ENCODE measurements around the gene ETS1. TPM values are rescaled to one million over a fixed set of nuclear protein-coding genes. Genes with fewer than 3 reads are reported as not detected.

ETS1 gene
- polyA plus RNA-seq, 1 donor from 2014 or later, result 0.42 TPM

DNA sequence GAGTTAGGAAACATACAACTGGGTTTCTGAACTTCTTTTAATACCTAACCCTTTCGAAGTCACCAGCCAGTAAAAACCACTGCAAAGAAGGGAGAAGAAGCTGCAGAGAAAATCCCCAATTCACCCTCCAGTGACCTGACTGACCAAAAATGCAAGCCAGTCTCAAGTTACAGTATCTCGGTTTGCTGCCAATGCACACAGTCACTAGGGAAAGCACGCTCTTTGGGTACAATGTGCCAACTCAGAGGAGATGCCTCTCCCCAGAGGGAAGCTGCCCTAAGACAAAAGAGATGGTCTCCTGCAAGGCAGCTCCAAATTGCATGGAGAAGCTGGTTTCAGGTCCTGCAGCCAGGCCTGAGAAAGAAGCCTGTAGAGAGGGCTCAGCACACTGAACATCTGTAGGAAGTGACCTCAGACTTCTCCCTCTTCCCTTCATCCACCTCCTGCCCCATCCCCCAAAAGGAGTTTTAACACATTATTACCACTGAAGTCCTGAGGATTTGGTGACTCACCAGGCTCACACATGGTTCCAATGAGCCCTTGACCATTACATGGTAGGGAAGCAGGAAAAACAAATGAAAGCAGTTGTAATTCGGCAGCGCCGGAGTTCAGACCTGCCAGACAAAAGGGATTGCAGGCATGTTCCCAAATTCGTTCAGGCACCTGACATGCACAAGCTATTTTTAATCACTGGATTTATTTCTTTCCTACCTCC is 90.1 kb downstream of the ETS1 start:
- no peak overlapping the region for H3K27ac ChIP-seq (ENCODE audit: low read length)
- H3K9me2 ChIP-seq (ENCODE audit: insufficient read depth, low read length), result no peaks in the 10 kb centered on the region
- no peaks in the 10 kb centered on the region for H3F3A ChIP-seq (ENCODE audit: insufficient read depth, low read length, poor library complexity, severe bottlenecking)
- TF ChIP-seq TAF1 (IDR thresholded peaks at IDR 0.05; ENCODE audit: low read depth), result no peak
- no peak for TF ChIP-seq RAD21 (conservative IDR thresholded peaks at IDR 0.05)
- no peak for TF ChIP-seq MXI1 (conservative IDR thresholded peaks at IDR 0.05; ENCODE audit: poor library complexity, severe bottlenecking)
- TF ChIP-seq REST (IDR thresholded peaks at IDR 0.05; ENCODE audit: borderline replicate concordance), result no peak
- H3K27me3 ChIP-seq (ENCODE audit: insufficient read depth, low read depth, low read length), result no peaks in the 10 kb centered on the region
- H4K20me1 ChIP-seq (ENCODE audit: insufficient read depth), result no peaks in the 10 kb centered on the region
- H3K79me2 ChIP-seq (replicated peaks; ENCODE audit: insufficient read depth, low read length), result no peaks in the 10 kb centered on the region
- H3K36me3 ChIP-seq (ENCODE audit: insufficient read depth, low read length), result no peaks in the 10 kb centered on the region
- H3K4me2 ChIP-seq (ENCODE audit: low read length), result no peak overlapping the region
- no peak overlapping the region for H3K9ac ChIP-seq (ENCODE audit: low read length)
- H2AFZ ChIP-seq (ENCODE audit: low read depth, low read length), result no peak overlapping the region
- no peak overlapping the region for H3K4me3 ChIP-seq (ENCODE audit: low read length)
- no peaks in the 10 kb centered on the region for H3K9me3 ChIP-seq (ENCODE audit: low read length)

DNA sequence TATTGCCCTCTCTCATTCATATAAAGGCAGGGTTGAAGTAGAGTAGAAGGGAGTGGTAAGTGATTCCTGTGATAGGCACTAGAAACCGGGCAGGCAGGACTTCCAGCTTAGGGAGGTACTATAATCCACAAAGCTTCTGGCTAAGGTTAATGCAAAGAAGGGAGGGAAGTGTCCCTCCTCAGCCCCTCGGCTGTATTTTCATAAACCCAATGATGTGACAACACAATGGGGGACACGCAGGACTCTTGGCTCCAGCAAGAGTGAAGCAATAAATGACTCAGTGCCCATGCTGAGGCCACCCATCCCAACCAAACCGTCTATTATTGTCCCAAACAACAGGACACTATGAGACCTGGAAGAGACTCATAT is 90.7 kb downstream of the ETS1 start:
- Histone ChIP-seq H3F3A (ENCODE audit: insufficient read depth, low read length, poor library complexity, severe bottlenecking) (no peaks in the 10 kb centered on the region), H3K9me3 (ENCODE audit: low read length) (no peaks in the 10 kb centered on the region), H3K27ac (ENCODE audit: low read length) (no peak overlapping the region), H3K9ac (ENCODE audit: low read length) (no peak overlapping the region), H3K9me2 (ENCODE audit: insufficient read depth, low read length) (no peaks in the 10 kb centered on the region), H3K36me3 (ENCODE audit: insufficient read depth, low read length) (no peaks in the 10 kb centered on the region), H3K4me2 (ENCODE audit: low read length) (no peak overlapping the region), H4K20me1 (ENCODE audit: insufficient read depth) (no peaks in the 10 kb centered on the region), H2AFZ (ENCODE audit: low read depth, low read length) (no peak overlapping the region), H3K4me3 (ENCODE audit: low read length) (no peak overlapping the region), H3K79me2 (replicated peaks; ENCODE audit: insufficient read depth, low read length) (no peaks in the 10 kb centered on the region), H3K27me3 (ENCODE audit: insufficient read depth, low read depth, low read length) (no peaks in the 10 kb centered on the region)
- no peak for TF ChIP-seq EZH2 (IDR thresholded peaks at IDR 0.05; ENCODE audit: borderline replicate concordance, insufficient read depth, low read length, poor library complexity, severe bottlenecking)
- no peak for TF ChIP-seq MXI1 (conservative IDR thresholded peaks at IDR 0.05; ENCODE audit: poor library complexity, severe bottlenecking)
- no peak for TF ChIP-seq SMC3 (conservative IDR thresholded peaks at IDR 0.05; ENCODE audit: poor library complexity)
- TF ChIP-seq EP300 (conservative IDR thresholded peaks at IDR 0.05; ENCODE audit: poor library complexity, severe bottlenecking), result no peak
- no peak for TF ChIP-seq REST (IDR thresholded peaks at IDR 0.05; ENCODE audit: borderline replicate concordance)
- no peak for TF ChIP-seq RAD21 (conservative IDR thresholded peaks at IDR 0.05)
- TF ChIP-seq CTCF (IDR thresholded peaks at IDR 0.05; ENCODE audit: poor library complexity, severe bottlenecking), result no peak
- TF ChIP-seq POLR2AphosphoS5 (IDR thresholded peaks at IDR 0.05), result no peak
- TF ChIP-seq TAF1 (IDR thresholded peaks at IDR 0.05; ENCODE audit: low read depth), result no peak
